Suppressor macrophage treated with lipopolysaccharide for 1 hour (primary cell): Measurements from ENCODE around the gene CACNA1C.

Experiments
- DNase-seq, 3 donors: peaks; one replicate each; pipeline ENCODE4 v3.0.0-alpha.2; 2020 to 2022

Gene CACNA1C

GRCh38 chr12:2640281-2640680 is 587.5 kb downstream of the CACNA1C start:
- DNase-seq: no peak

GRCh38 chr12:2640709-2641108 is 587.9 kb downstream of the CACNA1C start:
- DNase-seq: peak; percentile 91 to 92 (median 91)

DNA sequence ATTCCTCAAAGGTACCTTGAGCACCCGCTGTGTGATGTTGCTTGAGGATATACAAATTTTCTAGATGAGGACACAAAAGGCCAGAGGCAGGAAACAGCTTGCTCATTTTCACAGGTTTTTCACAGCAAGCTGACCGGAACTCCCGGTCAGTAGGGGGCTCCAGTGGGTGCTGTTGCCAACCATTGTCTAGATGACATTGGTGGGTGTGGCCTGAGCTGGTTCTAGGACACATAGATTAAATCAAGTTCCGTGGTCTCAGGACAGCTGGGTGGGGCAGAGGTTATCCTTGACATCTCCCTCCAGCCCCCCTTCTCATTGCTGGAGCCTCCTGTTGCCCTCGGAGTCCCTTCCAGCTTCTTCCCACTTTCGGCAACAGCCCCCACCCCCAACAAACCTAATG is 588.4 kb downstream of the CACNA1C start:
- DNase-seq: peak; percentile 44 to 60 (median 44)

GRCh38 chr12:2641761-2642160 is 589.0 kb downstream of the CACNA1C start:
- no peak for DNase-seq

GRCh38 chr12:2642176-2642892 is 589.5 kb downstream of the CACNA1C start:
- DNase-seq: no peak

- no peak for DNase-seq
Measured at GRCh38 chr12:2642896-2643425, 590.2 kb downstream of the CACNA1C start.

GRCh38 chr12:2643576-2644135 is 590.9 kb downstream of the CACNA1C start:
- no peak for DNase-seq

GRCh38 chr12:2644683-2645405 is 592.1 kb downstream of the CACNA1C start:
- no peak for DNase-seq

DNA sequence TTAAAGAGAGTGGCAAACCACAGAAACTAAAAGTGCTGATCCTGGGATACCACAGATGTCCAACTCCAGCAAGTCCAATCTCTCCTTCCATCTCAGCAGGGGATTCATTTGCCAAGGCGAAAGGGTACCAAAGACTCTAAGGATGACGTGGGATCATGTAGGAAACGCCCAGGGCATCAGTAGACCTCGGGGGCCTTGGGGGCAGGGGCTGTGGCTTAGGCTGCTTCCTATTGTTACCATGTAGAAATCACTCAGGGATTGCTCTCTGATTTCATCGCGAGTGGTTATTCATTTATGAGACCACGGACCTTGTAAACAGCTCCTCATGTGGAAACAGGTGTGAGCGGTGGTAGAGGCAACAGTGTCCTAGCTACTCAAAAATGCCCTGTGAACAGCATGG is 592.7 kb downstream of the CACNA1C start:
- no peak for DNase-seq

DNA sequence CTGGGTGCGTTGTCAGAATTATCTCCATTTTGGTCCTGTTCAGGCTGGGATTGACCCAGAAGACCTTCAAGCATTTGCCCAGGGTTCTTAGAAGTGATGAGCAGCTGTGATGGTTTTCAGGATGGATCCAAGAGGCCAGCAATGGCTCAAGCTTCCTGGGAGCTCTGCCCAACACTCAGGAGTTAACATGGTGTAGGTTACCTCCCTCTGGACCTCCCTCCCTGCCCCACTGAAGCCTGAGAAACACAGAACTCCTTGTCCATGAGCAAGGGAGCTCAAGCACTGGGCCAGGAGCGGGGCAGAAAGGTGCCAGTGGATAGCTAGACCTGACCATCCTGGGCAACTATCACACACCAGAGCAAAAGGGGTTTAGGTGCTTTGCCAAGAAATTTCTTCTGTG is 593.6 kb downstream of the CACNA1C start:
- DNase-seq: no peak

DNA sequence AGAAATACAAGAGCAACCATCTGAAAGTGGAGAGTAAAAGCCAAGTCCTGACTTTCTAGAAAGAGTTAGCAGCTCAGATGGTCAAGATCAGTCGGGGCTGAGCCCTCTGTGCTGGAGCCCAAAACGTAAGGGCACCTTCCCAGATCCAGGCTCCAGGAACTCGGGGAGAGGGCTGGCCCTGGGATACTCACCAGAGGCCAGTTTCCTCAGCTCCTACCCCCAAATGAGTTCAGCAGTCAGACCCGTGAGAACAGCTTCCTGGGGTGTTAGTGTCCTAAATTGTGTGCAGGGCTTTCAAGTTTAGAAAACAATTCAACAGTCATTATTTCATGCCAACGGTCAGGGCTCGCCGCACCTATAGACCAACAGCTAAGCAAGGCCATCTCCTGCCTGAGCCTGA is 594.4 kb downstream of the CACNA1C start:
- DNase-seq: no peak

DNA sequence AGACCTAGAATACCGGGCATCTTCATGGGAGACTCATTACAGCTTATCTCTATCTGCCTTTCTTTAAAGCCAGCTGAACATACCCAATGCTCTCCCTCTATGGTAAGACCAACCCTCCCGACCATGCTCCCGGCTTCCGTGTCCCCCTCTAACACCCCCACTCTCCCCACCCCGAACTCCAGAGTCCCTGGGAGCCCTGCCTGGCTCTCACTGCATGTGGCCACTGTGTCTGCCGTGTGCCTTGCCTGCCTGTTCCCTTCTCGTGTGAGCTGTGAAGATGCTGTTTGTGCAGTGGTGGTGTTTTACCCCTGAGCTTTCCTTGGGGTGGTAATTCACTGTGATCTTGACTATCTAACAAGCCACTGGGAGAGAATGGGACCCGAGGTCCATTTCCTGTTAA is 595.6 kb downstream of the CACNA1C start:
- no peak for DNase-seq

DNA sequence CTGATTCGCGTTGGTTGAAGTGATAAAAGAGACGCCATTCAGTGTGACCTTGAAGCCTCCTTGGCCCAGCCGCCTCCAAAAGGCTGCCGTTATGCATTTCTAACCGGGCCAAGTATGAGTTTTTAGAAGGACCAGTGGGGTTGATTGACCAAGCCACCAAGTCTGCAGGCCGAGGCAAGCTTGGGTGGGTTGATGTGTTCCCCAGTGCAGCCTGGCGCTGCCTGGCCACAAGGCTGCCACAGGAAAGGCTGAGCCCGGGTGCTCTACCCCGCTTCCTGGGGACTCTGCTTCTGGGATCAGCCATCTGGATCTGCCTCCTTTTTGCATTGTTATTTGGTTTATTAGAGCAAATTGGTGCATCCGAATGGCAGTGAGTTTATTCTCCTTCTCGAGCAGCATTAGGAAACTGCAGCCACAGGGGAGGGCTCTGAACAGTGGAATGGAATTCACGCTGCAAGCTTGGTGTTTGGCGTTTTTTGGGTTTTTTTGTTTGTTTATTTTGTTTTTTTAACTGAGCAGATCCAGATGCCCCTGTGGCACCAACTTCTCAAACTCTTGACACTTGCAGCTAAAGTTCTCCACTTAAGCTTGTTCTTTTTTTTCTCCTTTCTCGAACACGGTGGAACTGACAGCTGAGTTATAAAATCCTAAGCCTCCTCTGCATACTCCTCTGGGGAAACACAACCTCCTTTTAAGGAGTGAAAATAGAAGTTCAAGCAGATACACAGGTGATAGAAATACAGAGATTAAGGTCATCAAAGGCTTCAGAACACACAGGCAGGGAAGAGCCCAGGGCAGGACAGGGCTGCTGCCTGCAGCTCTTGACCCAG is 596.6 kb downstream of the CACNA1C start:
- DNase-seq: no peak

GRCh38 chr12:2650261-2651067 is 597.7 kb downstream of the CACNA1C start:
- DNase-seq: no peak

- DNase-seq: no peak
Measured at GRCh38 chr12:2651068-2651965, 598.5 kb downstream of the CACNA1C start.

GRCh38 chr12:2652011-2652400 is 599.2 kb downstream of the CACNA1C start:
- no peak for DNase-seq

GRCh38 chr12:2652401-2653081 is 599.8 kb downstream of the CACNA1C start:
- no peak for DNase-seq

DNA sequence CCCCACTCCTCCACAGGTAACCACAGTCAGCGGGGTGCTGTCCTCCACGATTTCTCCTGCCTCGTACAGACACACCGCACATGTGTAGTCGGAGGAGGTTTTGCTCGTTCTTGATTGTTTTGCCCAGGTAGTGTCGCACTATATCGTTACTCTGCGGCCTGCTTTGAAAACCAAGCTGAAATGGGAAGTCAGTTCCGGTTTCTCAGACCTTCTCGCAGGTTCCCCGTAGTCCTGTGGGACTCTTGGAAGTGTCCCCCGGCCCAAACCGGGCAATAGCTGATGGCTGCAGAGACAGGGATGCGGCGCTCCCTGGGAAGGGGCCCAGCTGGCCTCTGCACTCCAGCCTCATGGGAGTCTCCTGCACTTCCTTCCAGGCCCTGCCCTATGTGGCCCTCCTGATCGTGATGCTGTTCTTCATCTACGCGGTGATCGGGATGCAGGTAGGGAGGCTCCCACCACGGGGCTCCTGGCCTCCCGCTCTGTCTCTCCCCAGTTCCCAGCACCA is 600.7 kb downstream of the CACNA1C start:
- no peak for DNase-seq

DNA sequence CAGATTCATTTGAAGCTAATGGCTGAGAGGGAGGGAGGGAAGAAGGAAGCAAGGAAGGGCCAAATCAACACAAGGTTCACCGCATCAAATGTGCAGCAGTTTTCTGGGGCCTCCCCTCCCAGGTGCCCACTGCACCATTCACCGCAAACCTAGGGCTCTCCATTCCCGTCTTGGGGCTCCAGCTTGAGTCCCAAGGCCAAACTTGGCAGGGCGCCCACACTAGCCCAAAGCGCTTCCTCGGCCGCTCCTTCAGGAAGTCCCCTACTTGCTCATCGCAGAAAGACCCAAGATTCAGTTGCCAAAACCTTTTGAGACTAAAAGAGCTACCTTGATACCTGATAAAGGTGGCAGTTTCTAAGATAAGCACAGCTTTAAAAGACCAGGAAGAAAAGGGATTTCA is 601.5 kb downstream of the CACNA1C start:
- peak in 1 of 3 donors; percentile 36 for DNase-seq

DNA sequence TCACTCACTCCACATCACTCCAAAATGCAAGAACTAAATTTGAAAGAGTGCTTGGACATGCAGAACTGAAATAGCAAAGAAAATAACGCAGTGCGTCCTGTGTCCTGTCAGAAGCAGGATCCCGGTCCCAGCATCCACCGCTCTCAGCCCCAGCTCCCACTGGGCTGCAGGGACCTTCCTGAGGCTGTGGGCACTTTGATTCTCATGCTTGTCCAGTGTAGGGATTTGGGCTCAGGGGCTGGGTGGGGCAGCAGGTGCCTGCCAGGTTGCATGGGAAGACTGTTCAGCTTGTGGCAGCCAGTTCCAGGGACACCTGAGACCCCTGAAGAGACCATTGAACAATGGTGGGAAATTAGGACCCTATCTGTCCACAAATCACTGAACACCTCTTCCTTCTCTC is 602.0 kb downstream of the CACNA1C start:
- DNase-seq: no peak
